Activated naive CD8-positive, alpha-beta T cell (primary cell): ENCODE measurements around the gene M6PR.
"Not testable (repeated sequence)": the region's sequence is repeated elsewhere in the genome, so short reads cannot be mapped to it uniquely, and the experiment has no call there.

Experiments
- H3K27ac Mint-ChIP-seq: one replicate; pipeline ENCODE4 v1.8.0; 2021; ENCODE audit warnings: mixed read lengths
- H3K27me3 Mint-ChIP-seq: one replicate; pipeline ENCODE4 v1.8.0; 2021; ENCODE audit warnings: mixed read lengths
- H3K36me3 Mint-ChIP-seq: one replicate; pipeline ENCODE4 v1.8.0; 2021; ENCODE audit warnings: mixed read lengths
- H3K4me1 Mint-ChIP-seq: one replicate; pipeline ENCODE4 v1.8.0; 2021; ENCODE audit warnings: low read depth, mixed read lengths
- H3K4me3 Mint-ChIP-seq: one replicate; pipeline ENCODE4 v1.8.0; 2021; ENCODE audit warnings: mild to moderate bottlenecking, mixed read lengths
- H3K9me3 Mint-ChIP-seq: one replicate; pipeline ENCODE4 v1.8.0; 2021; ENCODE audit warnings: low read depth, mixed read lengths

The M6PR gene

GRCh38 chr12:8937842-8938442 is 11.5 kb downstream of the M6PR start:
- not testable (repeated sequence) for H3K36me3 Mint-ChIP-seq, H3K4me1 Mint-ChIP-seq, H3K27ac Mint-ChIP-seq, H3K9me3 Mint-ChIP-seq, H3K27me3 Mint-ChIP-seq, H3K4me3 Mint-ChIP-seq

DNA sequence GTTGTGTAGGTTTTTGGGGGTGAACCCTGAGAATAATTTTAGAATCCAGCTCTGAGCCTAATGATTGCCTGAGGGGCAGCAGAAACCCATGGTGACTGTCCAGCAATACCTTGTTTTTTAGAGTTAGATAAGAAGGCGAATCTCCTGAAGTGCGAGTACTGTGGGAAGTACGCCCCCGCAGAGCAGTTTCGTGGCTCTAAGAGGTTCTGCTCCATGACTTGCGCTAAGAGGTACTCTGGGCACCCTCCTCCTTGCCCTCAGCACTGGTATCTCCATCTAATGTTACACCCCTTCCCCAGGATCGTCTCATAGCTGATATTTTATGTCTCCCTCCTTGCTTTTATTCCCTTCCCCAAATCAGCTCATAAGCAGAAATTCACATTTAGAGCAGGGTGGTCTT is 12.7 kb downstream of the M6PR start:
- Mint-ChIP-seq H3K27me3 (no peaks in the 10 kb centered on the region), H3K4me3 (no peak overlapping the region), H3K36me3 (peaks cover 7% of the 10 kb centered on the region), H3K4me1 (no peaks in the 10 kb centered on the region), H3K9me3 (no peaks in the 10 kb centered on the region), H3K27ac (peak overlapping the region; percentile 54)

- not testable (repeated sequence) for H3K27ac Mint-ChIP-seq, H3K4me3 Mint-ChIP-seq, H3K27me3 Mint-ChIP-seq, H3K9me3 Mint-ChIP-seq, H3K4me1 Mint-ChIP-seq
- H3K36me3 Mint-ChIP-seq = peaks cover 10% of the 10 kb centered on the region
Measured at GRCh38 chr12:8934080-8934479, 15.4 kb downstream of the M6PR start.

- not testable (repeated sequence) for H3K9me3 Mint-ChIP-seq, H3K27ac Mint-ChIP-seq, H3K27me3 Mint-ChIP-seq, H3K4me1 Mint-ChIP-seq, H3K4me3 Mint-ChIP-seq
- H3K36me3 Mint-ChIP-seq = peaks cover 10% of the 10 kb centered on the region
Measured at GRCh38 chr12:8932464-8932863, 17.0 kb downstream of the M6PR start.

DNA sequence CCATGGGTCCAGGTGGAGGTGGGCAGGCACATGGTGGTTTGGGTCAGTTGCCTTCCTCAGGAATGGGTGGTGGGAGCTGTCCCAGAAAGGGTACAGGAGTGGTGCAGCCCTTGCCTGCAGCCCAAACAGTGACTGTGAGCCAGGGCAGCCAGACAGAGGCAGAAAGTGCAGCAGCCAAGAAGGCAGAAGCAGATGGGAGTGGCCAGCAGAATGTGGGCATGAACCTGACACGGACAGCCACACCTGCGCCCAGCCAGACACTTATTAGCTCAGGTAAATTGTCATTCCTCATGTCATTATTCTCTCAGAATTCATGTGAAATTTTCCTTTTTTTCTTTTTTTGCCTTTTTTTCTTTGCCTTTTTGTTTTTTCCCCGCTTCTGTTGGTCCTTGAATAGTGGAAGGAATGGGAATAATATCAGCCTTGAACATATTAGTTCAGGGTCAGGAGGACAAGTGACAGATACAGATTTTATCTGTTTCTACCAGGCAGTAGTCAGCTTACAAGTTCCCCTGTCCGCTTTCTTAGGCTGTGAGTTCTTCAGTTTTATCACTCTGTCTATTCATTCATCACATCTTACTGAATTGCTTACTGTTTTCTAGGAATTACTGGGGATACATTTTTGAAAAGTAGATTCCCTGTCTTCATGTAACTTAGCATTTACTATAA is 18.7 kb downstream of the M6PR start:
- H3K4me3 Mint-ChIP-seq, H3K27me3 Mint-ChIP-seq, H3K27ac Mint-ChIP-seq, H3K4me1 Mint-ChIP-seq, H3K9me3 Mint-ChIP-seq: not testable (repeated sequence)
- H3K36me3 Mint-ChIP-seq = peaks cover 10% of the 10 kb centered on the region

- peaks cover 11% of the 10 kb centered on the region for H3K36me3 Mint-ChIP-seq
- no peaks in the 10 kb centered on the region for H3K9me3 Mint-ChIP-seq
- H3K27me3 Mint-ChIP-seq = no peaks in the 10 kb centered on the region
- no peak overlapping the region for H3K27ac Mint-ChIP-seq
- H3K4me3 Mint-ChIP-seq = no peak overlapping the region
- peaks cover 4% of the 10 kb centered on the region for H3K4me1 Mint-ChIP-seq
Measured at GRCh38 chr12:8922544-8922943, 26.9 kb downstream of the M6PR start.

DNA sequence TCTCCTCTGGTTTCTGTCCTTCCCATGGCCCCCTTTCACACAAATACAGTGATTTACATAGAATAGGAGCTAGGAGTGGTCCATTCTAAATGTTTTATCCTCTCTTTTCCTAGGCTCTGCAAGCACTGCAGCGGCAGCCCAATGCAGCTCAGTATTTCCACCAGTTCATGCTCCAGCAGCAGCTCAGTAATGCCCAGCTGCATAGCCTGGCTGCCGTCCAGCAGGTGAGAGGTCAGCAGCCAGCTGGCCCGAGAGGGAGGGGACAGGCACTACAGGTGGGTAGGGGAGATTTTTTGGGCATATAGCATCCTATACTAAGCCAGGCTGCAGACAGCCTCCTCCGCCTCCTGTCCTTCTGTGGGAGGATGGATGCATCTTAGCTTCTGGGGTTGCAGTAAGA is 29.8 kb downstream of the M6PR start:
- not testable (repeated sequence) for H3K4me1 Mint-ChIP-seq, H3K27me3 Mint-ChIP-seq, H3K9me3 Mint-ChIP-seq, H3K27ac Mint-ChIP-seq, H3K4me3 Mint-ChIP-seq
- peaks cover 11% of the 10 kb centered on the region for H3K36me3 Mint-ChIP-seq

GRCh38 chr12:8917751-8918150 is 31.7 kb downstream of the M6PR start:
- no peaks in the 10 kb centered on the region for H3K9me3 Mint-ChIP-seq
- H3K4me1 Mint-ChIP-seq = peaks cover 18% of the 10 kb centered on the region
- no peak overlapping the region for H3K4me3 Mint-ChIP-seq
- H3K27me3 Mint-ChIP-seq = no peaks in the 10 kb centered on the region
- H3K27ac Mint-ChIP-seq = no peak overlapping the region
- peaks cover 9% of the 10 kb centered on the region for H3K36me3 Mint-ChIP-seq

DNA sequence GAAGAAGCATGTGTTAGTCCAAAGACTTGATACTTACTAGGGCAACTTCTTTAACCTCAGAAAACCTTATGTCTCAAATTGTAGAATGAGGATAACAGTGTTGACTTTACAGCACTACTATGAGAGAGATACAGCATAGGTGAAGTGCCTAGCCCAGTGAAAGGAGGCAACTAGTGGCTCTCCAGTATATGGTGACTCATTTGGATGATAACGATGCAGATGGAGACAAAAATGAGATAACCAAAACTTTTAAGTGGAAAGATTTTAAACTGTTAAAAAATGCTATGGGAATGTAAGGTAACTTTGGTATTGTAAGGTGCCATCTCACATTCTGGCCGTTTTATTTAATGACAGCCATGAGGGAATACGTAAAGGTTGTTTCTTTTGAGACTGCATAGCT is 32.4 kb downstream of the M6PR start:
- Mint-ChIP-seq H3K27me3 (no peaks in the 10 kb centered on the region), H3K27ac (no peak overlapping the region), H3K9me3 (no peaks in the 10 kb centered on the region), H3K36me3 (peaks cover 6% of the 10 kb centered on the region), H3K4me3 (no peak overlapping the region), H3K4me1 (peaks cover 18% of the 10 kb centered on the region)

DNA sequence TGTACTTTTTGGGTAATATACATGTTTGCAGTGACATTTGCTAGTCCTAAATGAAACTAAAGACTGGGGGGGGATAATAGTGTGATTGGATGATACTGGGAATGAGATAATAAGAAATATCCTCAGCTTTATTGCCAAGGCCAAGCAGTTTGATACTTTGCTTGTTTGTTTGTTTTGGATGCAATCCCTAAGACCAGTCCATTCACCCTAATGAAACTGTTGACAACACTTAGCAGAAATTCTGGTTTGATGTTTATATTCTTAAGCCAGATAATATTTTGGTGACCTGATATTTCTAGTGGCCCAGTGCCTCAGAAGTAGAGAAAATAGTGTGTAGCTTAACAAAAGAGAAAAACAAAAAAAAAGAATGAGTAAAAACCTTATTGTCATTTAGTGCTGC is 33.3 kb downstream of the M6PR start:
- Mint-ChIP-seq H3K9me3 (no peaks in the 10 kb centered on the region), H3K36me3 (peaks cover 5% of the 10 kb centered on the region), H3K27me3 (no peaks in the 10 kb centered on the region), H3K27ac (no peak overlapping the region), H3K4me1 (peaks cover 21% of the 10 kb centered on the region), H3K4me3 (no peak overlapping the region)

DNA sequence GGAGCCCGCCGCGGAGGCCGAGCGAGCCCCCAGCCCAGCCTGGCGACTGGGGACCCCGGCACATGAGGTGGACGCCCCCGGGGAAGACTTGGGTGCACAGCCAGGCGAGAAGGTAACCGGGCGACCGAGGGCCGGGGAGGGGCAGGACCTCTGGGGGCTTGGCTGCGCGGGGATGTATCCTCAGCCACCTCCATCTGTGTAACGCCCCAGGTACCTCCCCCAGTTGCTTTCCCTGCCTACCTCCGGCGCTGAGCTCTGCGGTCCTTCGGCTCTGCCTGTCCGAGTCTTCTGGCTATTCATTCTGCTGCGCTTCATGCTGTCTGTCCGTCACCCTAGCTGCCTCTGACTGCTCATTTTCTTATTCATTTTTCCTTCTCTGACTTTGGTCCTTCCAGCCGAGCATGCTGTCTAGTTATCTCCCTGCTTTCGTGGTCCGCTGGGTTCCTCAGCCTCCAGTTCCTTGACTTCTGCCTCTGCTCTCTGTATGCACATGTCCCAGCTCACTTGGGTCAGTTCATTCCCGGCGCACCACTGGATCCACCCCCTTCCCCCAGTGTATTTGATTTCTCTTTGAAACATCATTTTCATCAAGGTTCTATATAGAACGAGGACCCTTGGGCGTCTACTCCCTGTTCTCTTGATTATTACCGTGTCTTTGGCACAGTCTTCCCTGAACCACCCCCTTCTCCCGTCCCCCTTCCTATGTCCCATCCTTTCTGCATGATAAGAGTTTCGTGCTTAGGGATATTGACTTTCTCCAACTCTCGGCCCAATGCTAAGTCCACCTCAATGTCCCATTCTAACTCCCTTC is 34.5 kb downstream of the M6PR start:
- Mint-ChIP-seq H3K36me3 (no peaks in the 10 kb centered on the region), H3K27ac (no peak overlapping the region), H3K4me1 (peaks cover 21% of the 10 kb centered on the region), H3K27me3 (no peaks in the 10 kb centered on the region), H3K9me3 (no peaks in the 10 kb centered on the region), H3K4me3 (no peak overlapping the region)

- not testable (repeated sequence) for H3K27me3 Mint-ChIP-seq, H3K36me3 Mint-ChIP-seq, H3K9me3 Mint-ChIP-seq
- peak within 1 kb of the TSS; percentile 92 for H3K4me3 Mint-ChIP-seq
- peak within 1 kb of the TSS; percentile 89 for H3K27ac Mint-ChIP-seq
- peaks cover 21% of the 10 kb centered on the region for H3K4me1 Mint-ChIP-seq
Measured at GRCh38 chr12:8914033-8914715, 35.3 kb downstream of the M6PR start, which contains the start of gene PHC1. PHC1 (plus strand) TSS chr12:8914509; CDS start chr12:8917678, 3,169 bp downstream.

- Mint-ChIP-seq H3K27me3 (no peaks in the 10 kb centered on the region), H3K4me3 (peak overlapping the region; percentile 92), H3K27ac (peak overlapping the region; percentile 89), H3K9me3 (no peaks in the 10 kb centered on the region), H3K4me1 (peaks cover 21% of the 10 kb centered on the region), H3K36me3 (no peaks in the 10 kb centered on the region)
Measured at GRCh38 chr12:8913702-8914032, 35.8 kb downstream of the M6PR start.

DNA sequence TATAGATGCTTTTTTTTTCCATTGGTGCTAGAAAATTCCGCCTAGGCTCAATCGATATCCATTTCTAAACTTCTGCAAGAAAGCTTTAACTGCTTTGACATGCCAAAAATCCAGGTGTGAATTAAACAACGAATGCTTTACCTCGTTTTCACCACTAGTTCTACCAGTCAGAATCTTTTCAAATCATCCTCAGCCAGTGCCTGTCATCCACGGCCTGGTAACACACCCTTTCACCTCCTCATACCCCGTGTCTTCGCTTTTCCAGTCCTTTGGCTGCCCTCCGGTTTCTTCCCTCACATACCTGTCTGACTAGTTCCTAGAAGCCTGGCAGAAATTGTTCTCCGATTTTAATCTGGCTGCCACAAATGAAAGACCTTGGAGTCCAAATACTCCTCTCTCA is 36.5 kb downstream of the M6PR start:
- Mint-ChIP-seq H3K36me3 (no peaks in the 10 kb centered on the region), H3K4me1 (peaks cover 19% of the 10 kb centered on the region), H3K27me3 (no peaks in the 10 kb centered on the region), H3K4me3 (peak overlapping the region; percentile 92), H3K27ac (peak overlapping the region; percentile 1), H3K9me3 (no peaks in the 10 kb centered on the region)

DNA sequence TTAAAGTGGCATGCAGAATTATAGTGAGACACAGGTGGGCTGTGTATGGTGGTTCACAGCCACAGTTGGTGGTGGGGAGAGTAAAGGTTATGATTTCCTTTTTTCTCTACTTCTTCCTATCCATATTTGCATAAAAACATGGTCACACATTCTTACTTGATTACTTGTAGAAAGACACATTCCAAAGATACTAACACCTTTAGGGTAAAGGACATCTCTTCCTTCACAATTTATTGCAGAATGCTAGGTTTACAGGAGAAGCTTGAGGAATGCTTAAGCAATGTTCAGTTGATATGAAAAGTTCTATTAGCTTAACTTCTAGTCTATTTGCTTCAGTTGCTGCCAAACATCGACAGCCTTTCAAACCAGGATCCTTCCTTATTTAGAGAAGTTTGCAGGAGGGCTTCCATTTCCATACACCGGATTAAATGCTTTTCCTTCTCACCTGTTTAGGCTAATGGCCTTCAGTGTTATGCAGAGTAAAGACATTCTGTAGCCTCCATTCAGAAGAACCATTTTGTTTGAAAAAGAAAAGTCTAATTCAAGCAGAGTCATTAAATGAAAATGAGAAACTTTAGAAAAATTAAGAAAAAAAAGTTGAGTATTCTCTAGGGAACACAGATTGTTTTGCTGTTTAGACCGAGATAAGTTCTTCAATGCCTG is 37.7 kb downstream of the M6PR start:
- no peaks in the 10 kb centered on the region for H3K36me3 Mint-ChIP-seq
- no peaks in the 10 kb centered on the region for H3K27me3 Mint-ChIP-seq
- peaks cover 17% of the 10 kb centered on the region for H3K4me1 Mint-ChIP-seq
- H3K27ac Mint-ChIP-seq = no peak overlapping the region
- no peaks in the 10 kb centered on the region for H3K9me3 Mint-ChIP-seq
- H3K4me3 Mint-ChIP-seq = no peak overlapping the region
